HepG2 (cell line): Measurements from ENCODE around the gene TMBIM1. TPM values are rescaled to one million over a fixed set of nuclear protein-coding genes. Genes with fewer than 3 reads are reported as not detected.

Source experiments
- ATF7-NPFF ChIP-seq: sonication (generic); formaldehyde crosslinking; IDR thresholded peaks from 2 replicates; pipeline ENCODE4 v1.8.1; 2023; ENCODE audit warnings: mild to moderate bottlenecking, low read depth, missing genetic modification reagents, moderate library complexity
- GATA4 ChIP-seq: sonication (generic); IDR thresholded peaks from 2 replicates; pipeline ENCODE4 v1.6.1; 2016; ENCODE audit warnings: antibody characterized with exemption, low read depth, borderline replicate concordance
- HOXD1 ChIP-seq: sonication (generic); formaldehyde crosslinking; IDR thresholded peaks from 2 replicates; pipeline ENCODE4 v1.5.0; 2020; ENCODE audit warnings: missing genetic modification reagents
- MATR3 ChIP-seq: sonication (generic); formaldehyde crosslinking; IDR thresholded peaks from 2 replicates; pipeline ENCODE4 v1.4.0; 2020; ENCODE audit warnings: missing genetic modification reagents
- NFE2L1 ChIP-seq: sonication (generic); formaldehyde crosslinking; IDR thresholded peaks from 2 replicates; pipeline ENCODE4 v1.4.0; 2020; ENCODE audit warnings: missing genetic modification reagents, mild to moderate bottlenecking, borderline replicate concordance
- PCBP1 ChIP-seq: fragments of 200-400 bp; formaldehyde crosslinking; IDR thresholded peaks from 2 replicates; pipeline ENCODE4 v1.6.1; 2017; ENCODE audit warnings: mild to moderate bottlenecking, low read depth, low read length, borderline replicate concordance
- SETDB1 ChIP-seq: sonication (generic); formaldehyde crosslinking; IDR thresholded peaks from 2 replicates; pipeline ENCODE4 v1.5.1; 2020; ENCODE audit warnings: missing genetic modification reagents, mild to moderate bottlenecking, borderline replicate concordance
- ZNF441 ChIP-seq: sonication (generic); formaldehyde crosslinking; IDR thresholded peaks from 2 replicates; pipeline ENCODE4 v1.7.0; 2021; ENCODE audit warnings: missing genetic modification reagents, borderline replicate concordance
- ZNF891 ChIP-seq: sonication (generic); formaldehyde crosslinking; IDR thresholded peaks from 2 replicates; pipeline ENCODE4 v1.5.0; 2020; ENCODE audit warnings: mild to moderate bottlenecking, missing genetic modification reagents
- polyA plus RNA-seq, 8 experiments: library from polyadenylated mRNA; depleted of rRNA in 3 of 8; stranded (reverse) in 7 of 8; unstranded in 1 of 8; fragments of >200 nt; fragmentation: Illumina TruSeq in 4 of 8; extraction: Trizol in 4 of 8; gene quantifications; 2 replicates each; pipeline versions ENCODE4 v1.2.1 to v1.2.3, GENCODE V29; 2011 to 2016; ENCODE audit warnings: low read depth in 4 of 8, missing spikeins in 1 of 8, mixed read lengths in 1 of 8; ENCODE audit not compliant: insufficient read depth in 1 of 8
- total RNA-seq, 5 experiments: library from RNA; depleted of rRNA; stranded (reverse); fragments of >200 nt; fragmentation: Illumina TruSeq; extraction: Trizol; gene quantifications; 2 replicates each; pipeline ENCODE4 v1.2.3, GENCODE V29; 2016; ENCODE audit warnings: low read depth in 1 of 5
- TF ChIP-seq, protein P1 (sequence below): sonication (generic); formaldehyde crosslinking; conservative IDR thresholded peaks from 2 replicates; pipeline ENCODE4 v1.4.0; 2020; ENCODE audit warnings: missing genetic modification reagents
- TF ChIP-seq, protein P2 (sequence below): sonication (generic); formaldehyde crosslinking; IDR thresholded peaks from 2 replicates; pipeline ENCODE4 v1.5.0; 2020; ENCODE audit warnings: mild to moderate bottlenecking, missing genetic modification reagents, borderline replicate concordance
- TF ChIP-seq, protein P3 (sequence below): sonication (generic); formaldehyde crosslinking; IDR thresholded peaks from 2 replicates; pipeline ENCODE4 v1.4.0; 2020; ENCODE audit warnings: missing genetic modification reagents
- TF ChIP-seq, protein P4 (sequence below): sonication (generic); formaldehyde crosslinking; IDR thresholded peaks from 2 replicates; pipeline ENCODE4 v1.4.0; 2020; ENCODE audit warnings: missing genetic modification reagents
- TF ChIP-seq, protein P5 (sequence below), 2 experiments: IDR thresholded peaks; 2 replicates each; pipeline ENCODE4 v1.6.1; 2011 to 2012; ENCODE audit warnings: low read length in 2 of 2, borderline replicate concordance in 1 of 2, low read depth in 1 of 2, mild to moderate bottlenecking in 1 of 2, moderate library complexity in 1 of 2

The TMBIM1 gene
- total and polyA plus RNA-seq, 2 of the 13 experiments (the other 11 are each of a cell fraction or from before 2014, with no cell fraction given) = 127 to 139 TPM

DNA sequence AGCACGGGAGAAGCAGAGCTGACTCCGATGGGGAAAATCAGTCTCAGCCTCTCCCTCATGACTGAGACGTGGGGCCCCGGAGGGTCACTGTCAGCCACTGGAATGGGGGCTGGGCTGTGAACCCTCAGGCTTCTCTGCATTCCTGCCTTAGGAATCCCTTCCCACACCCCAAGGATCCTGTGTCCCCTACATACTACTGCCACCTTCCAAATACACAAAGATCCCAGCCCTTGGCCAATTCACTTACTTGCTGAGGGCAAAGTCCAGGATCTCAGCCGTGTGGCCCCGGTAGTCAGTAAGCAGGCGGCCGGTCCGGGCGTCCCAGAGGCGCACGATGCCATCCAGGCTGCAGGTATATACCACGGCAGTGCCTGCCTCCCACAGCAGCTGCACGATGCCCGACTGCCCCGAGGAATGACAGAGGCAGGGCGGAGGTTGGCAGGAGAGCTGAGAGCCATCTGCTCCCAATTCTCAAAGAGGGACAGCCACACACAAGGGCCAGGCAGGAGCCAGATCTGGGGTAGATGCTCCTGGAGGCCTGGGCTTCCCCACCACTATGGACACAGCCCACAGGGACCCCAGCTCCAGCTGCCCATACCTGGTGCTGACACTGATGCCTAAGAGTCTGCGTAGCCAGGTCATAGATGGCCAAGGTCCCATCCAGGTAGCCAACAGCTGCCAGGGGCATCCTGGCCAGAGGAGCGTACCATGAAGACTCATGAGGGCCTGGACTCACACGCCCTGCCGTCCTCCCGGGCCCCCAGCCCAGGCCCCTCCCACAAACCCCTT is 27.3 kb downstream of the TMBIM1 start (continued):
- no peak for TF ChIP-seq SETDB1 (CRISPR knock-in tag)
- TF ChIP-seq ATF7-NPFF (CRISPR knock-in tag) = peak; percentile 45; the same call in 1 of the 2 replicates
- no peak for TF ChIP-seq HOXD1 (CRISPR knock-in tag)
- TF ChIP-seq GATA4 = no peak
- TF ChIP-seq, protein P1, sequence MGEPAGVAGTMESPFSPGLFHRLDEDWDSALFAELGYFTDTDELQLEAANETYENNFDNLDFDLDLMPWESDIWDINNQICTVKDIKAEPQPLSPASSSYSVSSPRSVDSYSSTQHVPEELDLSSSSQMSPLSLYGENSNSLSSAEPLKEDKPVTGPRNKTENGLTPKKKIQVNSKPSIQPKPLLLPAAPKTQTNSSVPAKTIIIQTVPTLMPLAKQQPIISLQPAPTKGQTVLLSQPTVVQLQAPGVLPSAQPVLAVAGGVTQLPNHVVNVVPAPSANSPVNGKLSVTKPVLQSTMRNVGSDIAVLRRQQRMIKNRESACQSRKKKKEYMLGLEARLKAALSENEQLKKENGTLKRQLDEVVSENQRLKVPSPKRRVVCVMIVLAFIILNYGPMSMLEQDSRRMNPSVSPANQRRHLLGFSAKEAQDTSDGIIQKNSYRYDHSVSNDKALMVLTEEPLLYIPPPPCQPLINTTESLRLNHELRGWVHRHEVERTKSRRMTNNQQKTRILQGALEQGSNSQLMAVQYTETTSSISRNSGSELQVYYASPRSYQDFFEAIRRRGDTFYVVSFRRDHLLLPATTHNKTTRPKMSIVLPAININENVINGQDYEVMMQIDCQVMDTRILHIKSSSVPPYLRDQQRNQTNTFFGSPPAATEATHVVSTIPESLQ = no peak
- TF ChIP-seq ZNF891 (CRISPR knock-in tag) = peak; percentile 52; the same call in 1 of the 2 replicates
- TF ChIP-seq PCBP1 = 0 out of 2 replicates have a peak, but pooled peaks have one; percentile 64
- TF ChIP-seq, protein P2, sequence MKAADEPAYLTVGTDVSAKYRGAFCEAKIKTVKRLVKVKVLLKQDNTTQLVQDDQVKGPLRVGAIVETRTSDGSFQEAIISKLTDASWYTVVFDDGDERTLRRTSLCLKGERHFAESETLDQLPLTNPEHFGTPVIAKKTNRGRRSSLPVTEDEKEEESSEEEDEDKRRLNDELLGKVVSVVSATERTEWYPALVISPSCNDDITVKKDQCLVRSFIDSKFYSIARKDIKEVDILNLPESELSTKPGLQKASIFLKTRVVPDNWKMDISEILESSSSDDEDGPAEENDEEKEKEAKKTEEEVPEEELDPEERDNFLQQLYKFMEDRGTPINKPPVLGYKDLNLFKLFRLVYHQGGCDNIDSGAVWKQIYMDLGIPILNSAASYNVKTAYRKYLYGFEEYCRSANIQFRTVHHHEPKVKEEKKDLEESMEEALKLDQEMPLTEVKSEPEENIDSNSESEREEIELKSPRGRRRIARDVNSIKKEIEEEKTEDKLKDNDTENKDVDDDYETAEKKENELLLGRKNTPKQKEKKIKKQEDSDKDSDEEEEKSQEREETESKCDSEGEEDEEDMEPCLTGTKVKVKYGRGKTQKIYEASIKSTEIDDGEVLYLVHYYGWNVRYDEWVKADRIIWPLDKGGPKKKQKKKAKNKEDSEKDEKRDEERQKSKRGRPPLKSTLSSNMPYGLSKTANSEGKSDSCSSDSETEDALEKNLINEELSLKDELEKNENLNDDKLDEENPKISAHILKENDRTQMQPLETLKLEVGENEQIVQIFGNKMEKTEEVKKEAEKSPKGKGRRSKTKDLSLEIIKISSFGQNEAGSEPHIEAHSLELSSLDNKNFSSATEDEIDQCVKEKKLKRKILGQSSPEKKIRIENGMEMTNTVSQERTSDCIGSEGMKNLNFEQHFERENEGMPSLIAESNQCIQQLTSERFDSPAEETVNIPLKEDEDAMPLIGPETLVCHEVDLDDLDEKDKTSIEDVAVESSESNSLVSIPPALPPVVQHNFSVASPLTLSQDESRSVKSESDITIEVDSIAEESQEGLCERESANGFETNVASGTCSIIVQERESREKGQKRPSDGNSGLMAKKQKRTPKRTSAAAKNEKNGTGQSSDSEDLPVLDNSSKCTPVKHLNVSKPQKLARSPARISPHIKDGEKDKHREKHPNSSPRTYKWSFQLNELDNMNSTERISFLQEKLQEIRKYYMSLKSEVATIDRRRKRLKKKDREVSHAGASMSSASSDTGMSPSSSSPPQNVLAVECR (CRISPR knock-in tag) = peak; percentile 49
- 0 out of 2 replicates have a peak, but pooled peaks have one; percentile 18 for TF ChIP-seq ZNF441 (CRISPR knock-in tag)
- TF ChIP-seq, protein P3, sequence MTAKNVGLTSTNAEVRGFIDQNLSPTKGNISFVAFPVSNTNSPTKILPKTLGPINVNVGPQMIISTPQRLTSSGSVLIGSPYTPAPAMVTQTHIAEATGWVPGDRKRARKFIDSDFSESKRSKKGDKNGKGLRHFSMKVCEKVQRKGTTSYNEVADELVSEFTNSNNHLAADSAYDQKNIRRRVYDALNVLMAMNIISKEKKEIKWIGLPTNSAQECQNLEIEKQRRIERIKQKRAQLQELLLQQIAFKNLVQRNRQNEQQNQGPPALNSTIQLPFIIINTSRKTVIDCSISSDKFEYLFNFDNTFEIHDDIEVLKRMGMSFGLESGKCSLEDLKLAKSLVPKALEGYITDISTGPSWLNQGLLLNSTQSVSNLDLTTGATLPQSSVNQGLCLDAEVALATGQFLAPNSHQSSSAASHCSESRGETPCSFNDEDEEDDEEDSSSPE (CRISPR knock-in tag) = 0 out of 2 replicates have a peak, but pooled peaks have one; percentile 24
- TF ChIP-seq MATR3 (CRISPR knock-in tag) = no peak
- TF ChIP-seq, protein P4, sequence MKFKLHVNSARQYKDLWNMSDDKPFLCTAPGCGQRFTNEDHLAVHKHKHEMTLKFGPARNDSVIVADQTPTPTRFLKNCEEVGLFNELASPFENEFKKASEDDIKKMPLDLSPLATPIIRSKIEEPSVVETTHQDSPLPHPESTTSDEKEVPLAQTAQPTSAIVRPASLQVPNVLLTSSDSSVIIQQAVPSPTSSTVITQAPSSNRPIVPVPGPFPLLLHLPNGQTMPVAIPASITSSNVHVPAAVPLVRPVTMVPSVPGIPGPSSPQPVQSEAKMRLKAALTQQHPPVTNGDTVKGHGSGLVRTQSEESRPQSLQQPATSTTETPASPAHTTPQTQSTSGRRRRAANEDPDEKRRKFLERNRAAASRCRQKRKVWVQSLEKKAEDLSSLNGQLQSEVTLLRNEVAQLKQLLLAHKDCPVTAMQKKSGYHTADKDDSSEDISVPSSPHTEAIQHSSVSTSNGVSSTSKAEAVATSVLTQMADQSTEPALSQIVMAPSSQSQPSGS (CRISPR knock-in tag) = 0 out of 2 replicates have a peak, but pooled peaks have one; percentile 18
- TF ChIP-seq, protein P5, sequence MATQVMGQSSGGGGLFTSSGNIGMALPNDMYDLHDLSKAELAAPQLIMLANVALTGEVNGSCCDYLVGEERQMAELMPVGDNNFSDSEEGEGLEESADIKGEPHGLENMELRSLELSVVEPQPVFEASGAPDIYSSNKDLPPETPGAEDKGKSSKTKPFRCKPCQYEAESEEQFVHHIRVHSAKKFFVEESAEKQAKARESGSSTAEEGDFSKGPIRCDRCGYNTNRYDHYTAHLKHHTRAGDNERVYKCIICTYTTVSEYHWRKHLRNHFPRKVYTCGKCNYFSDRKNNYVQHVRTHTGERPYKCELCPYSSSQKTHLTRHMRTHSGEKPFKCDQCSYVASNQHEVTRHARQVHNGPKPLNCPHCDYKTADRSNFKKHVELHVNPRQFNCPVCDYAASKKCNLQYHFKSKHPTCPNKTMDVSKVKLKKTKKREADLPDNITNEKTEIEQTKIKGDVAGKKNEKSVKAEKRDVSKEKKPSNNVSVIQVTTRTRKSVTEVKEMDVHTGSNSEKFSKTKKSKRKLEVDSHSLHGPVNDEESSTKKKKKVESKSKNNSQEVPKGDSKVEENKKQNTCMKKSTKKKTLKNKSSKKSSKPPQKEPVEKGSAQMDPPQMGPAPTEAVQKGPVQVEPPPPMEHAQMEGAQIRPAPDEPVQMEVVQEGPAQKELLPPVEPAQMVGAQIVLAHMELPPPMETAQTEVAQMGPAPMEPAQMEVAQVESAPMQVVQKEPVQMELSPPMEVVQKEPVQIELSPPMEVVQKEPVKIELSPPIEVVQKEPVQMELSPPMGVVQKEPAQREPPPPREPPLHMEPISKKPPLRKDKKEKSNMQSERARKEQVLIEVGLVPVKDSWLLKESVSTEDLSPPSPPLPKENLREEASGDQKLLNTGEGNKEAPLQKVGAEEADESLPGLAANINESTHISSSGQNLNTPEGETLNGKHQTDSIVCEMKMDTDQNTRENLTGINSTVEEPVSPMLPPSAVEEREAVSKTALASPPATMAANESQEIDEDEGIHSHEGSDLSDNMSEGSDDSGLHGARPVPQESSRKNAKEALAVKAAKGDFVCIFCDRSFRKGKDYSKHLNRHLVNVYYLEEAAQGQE (IDR thresholded peaks at IDR 0.05; ENCODE audit: borderline replicate concordance in 1 of 2, low read depth in 1 of 2, low read length in 2 of 2) = no peak
- TF ChIP-seq NFE2L1 (CRISPR knock-in tag) = 0 out of 2 replicates have a peak, but pooled peaks have one; percentile 52
